H7 (cell line): Measurements from ENCODE around the gene EYS. TPM values are rescaled to one million over a fixed set of nuclear protein-coding genes. Genes with fewer than 3 reads are reported as not detected.
"Not testable (repeated sequence)": the region's sequence is repeated elsewhere in the genome, so short reads cannot be mapped to it uniquely, and the experiment has no call there.

Experiments
- DNase-seq: peaks from one replicate; pipeline ENCODE4 v3.0.0; 2012
- H3K27me3 ChIP-seq: 2 replicates; pipeline ENCODE4 v1.6.0; 2011; ENCODE audit warnings: mild to moderate bottlenecking, low read length; ENCODE audit not compliant: control insufficient read depth, insufficient read depth
- H3K36me3 ChIP-seq: replicated peaks from 2 replicates; pipeline ENCODE4 v1.5.1; 2011; ENCODE audit warnings: low read length; ENCODE audit not compliant: control insufficient read depth, insufficient read depth
- H3K4me3 ChIP-seq: 2 replicates; pipeline ENCODE4 v1.5.1; 2011; ENCODE audit warnings: low read depth, mild to moderate bottlenecking, control low read depth, low read length, moderate library complexity; ENCODE audit not compliant: insufficient read depth
- total RNA-seq: library from RNA; depleted of rRNA; stranded (reverse); fragments of >200 nt; shearing (Covaris generic); gene quantifications from 2 replicates; pipeline ENCODE4 v1.2.3, GENCODE V29; 2014

EYS gene
- total RNA-seq, 1 experiment from 2014 or later = 0.10 TPM

DNA sequence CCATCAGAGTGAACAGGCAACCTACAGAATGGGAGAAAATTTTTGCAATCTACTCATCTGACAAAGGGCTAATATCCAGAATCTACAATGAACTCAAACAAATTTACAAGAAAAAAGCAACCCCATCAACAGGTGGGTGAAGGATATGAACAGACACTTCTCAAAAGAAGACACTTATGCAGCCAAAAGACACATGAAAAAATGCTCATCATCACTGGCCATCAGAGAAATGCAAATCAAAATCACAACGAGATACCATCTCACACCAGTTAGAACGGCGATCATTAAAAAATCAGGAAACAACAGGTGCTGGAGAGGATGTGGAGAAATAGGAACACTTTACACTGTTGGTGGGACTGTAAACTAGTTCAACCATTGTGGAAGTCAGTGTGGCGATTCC lies 1773.1 kb downstream of the EYS start:
- not testable (repeated sequence) for H3K36me3 ChIP-seq, H3K4me3 ChIP-seq, DNase-seq, H3K27me3 ChIP-seq

DNA sequence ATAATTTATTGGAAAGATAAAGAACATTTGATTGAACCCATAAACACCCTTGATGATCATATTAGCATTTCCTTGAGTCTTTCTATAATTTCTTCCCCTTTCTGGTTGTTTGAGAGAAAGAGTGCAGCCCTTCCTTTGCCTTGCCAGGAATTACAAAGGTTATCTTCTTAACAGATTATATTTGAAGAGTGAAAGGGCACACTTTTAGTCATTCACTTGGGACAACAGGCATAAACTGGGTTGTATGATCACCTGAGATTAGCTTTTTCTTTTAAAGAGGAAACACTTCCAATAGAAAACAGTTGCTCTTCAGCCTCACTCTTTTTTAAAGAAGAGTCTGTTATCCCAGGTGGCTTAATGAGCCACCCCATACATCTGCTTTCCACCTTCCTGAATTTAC lies 1776.2 kb downstream of the EYS start:
- no peaks in the 10 kb centered on the region for H3K36me3 ChIP-seq
- H3K27me3 ChIP-seq = no peaks in the 10 kb centered on the region
- DNase-seq = no peak
- no peak overlapping the region for H3K4me3 ChIP-seq

DNA sequence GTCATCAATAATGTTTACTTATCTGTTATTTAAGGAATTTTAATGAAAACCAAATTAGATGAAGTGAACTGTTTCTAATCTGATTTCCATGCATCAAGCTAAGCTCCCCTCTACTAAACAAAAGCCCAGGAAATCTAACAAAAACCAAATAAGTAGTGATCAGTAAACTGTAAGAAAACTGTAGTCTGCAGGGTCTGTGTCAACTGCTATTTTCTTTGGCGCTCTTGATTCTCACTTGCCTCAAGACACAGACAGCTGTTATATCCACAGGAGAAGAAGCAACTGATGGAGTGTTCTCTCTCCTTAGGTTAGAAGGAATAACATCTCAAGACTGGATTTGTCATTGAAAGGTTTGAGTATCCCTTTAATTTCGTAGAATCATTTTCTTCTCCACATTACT lies 1777.9 kb downstream of the EYS start:
- no peaks in the 10 kb centered on the region for H3K27me3 ChIP-seq
- no peak for DNase-seq
- no peaks in the 10 kb centered on the region for H3K36me3 ChIP-seq
- H3K4me3 ChIP-seq = no peak overlapping the region

DNA sequence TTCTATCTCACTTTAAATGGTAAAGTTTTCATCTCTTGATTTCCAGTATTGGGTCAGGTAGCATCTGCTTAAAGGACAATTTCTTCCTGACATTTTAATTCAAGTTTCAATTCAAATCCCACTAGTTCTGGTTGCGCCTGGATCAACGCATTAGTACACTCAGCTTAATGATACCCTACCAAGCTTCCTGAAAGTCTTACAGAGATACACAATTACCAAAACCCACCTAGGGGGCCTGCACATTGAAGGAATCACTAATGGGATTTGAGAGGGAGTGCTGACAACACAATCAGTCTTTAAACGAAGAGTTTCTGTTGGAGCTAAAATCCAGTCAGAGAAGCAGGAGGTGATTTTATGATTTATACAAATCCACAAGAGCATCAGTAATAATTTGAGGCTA lies 1778.4 kb downstream of the EYS start:
- Histone ChIP-seq H3K36me3 (no peaks in the 10 kb centered on the region), H3K27me3 (no peaks in the 10 kb centered on the region), H3K4me3 (no peak overlapping the region)
- DNase-seq = no peak

DNA sequence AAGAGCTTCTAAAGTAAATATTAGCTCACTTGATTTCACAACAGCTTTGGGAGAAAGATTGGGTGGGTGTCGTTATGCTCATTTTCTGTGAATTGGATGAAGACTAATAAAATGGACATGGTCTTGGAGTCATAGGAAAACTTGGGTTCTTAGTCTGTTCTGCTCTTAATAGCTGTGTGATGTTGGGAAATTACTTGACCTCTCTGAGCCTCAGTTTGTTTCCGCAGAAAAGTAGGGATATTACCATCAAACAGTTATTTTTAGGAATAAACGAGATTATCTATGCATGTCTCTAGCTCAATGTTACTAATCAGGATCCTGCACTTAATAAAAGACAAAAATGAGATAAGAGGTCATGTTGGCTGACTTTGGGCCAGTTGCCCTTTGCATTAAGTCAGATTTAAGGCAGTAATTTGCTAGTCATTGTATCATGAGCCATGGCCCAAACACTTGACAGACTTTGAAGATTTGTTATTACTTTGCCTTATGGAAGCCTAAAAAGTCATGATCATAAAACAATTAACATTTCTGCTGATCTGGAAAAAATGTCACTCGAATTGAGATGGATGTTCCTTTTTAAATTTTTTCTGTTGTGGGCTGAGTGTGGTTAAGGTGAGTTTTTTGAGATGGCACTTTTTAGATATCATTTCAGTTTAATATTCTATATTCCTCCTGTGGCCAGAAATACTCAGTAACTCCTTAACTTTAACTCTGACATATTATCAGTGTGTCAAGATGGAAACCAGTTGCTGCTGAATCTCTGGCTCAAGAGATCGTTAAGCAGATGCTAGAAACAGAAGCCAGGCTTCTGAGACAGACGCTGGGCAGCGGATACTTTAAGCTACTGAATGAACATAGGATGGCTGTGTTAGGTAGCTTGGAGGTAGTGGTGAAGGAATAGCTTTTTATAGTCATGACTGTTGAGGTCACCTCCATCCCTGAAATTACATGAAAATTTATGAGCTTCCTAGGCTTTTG lies 1779.8 kb downstream of the EYS start:
- no peaks in the 10 kb centered on the region for H3K27me3 ChIP-seq
- no peak overlapping the region for H3K4me3 ChIP-seq
- H3K36me3 ChIP-seq = no peaks in the 10 kb centered on the region
- DNase-seq = no peak

DNA sequence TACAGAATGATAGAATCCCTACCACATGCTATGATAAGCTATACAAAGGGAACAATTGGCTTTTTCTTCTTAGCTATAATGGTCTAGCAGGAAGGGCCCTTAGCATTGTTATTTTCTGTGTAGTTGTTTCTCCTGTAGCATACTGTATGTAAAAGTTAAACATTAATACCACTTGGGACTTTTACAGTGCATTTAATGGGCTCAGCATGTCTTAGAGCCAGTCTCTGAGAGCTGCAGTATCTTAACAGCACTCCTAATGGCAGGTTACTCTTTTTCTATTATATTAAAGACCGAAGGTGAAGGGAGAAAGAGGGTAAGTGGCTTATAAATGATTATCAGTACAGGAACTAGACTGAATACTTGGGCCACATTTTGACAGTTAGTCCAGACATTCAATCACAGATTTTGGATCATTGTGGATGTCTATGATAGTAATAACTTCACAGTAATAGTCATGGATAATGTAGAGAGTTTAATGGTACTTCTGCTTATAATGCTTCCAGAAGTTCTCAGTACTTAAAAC lies 1780.7 kb downstream of the EYS start:
- no peak for DNase-seq
- no peaks in the 10 kb centered on the region for H3K36me3 ChIP-seq
- no peaks in the 10 kb centered on the region for H3K27me3 ChIP-seq
- no peak overlapping the region for H3K4me3 ChIP-seq

DNA sequence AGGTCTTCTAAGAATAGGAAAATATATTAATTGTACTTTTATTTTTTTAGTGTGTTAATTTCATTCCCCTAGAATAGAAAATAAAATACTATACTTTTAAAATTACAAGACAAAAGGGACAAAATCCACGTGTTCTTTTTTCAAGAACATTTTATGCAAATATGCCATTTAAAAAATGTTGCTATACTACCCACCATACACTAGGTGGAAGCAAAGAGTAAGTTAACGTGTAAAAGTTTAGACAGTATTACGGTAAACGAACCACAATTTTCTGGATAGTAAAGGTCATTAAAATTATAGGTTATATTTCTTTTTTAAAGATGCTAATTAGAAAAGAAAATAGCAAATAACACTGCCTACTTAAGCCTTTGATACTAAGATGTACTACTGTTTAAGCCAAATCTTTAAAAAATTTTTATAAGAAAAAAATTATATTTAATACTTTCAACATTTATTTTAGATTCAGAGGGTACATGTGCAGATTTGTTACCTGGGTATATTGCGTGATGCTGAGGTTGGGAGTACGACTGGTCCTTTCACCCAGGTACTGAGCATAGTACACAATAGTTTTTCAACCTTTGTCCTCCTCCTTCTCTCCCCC lies 1783.8 kb downstream of the EYS start:
- H3K27me3 ChIP-seq = no peaks in the 10 kb centered on the region
- no peaks in the 10 kb centered on the region for H3K36me3 ChIP-seq
- DNase-seq = peak; percentile 28

DNA sequence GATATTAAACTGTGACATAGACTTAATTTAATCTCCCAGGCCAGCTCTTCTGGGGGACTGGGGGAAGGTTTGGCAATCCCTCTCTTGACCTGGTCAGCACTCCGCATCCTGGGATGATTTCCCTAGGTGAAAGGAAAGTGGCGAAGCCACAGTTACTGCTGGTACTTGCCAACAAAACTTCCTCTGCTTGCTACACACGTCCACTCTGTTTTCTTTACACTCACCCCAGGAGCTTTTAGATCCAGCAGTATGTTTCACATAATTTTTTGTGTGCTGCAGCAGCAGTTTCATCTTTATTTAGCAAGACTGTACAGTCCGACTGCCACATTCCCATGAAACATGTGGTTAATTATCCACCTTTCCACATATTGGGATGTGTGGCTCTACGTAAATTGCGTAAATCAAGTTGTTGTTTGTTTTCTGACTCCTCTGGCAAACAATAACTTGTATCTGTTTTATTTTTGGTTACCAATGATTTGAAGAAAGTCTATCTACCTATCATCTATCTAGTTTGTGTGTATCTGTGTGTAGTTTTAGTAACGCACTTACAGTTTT lies 1787.4 kb downstream of the EYS start:
- no peak for DNase-seq
- Histone ChIP-seq H3K4me3 (no peak overlapping the region), H3K27me3 (no peaks in the 10 kb centered on the region), H3K36me3 (no peaks in the 10 kb centered on the region)

More for the DNA sequence above, 1783.8 kb downstream of the EYS start:
- H3K4me3 ChIP-seq = no peak overlapping the region

DNA sequence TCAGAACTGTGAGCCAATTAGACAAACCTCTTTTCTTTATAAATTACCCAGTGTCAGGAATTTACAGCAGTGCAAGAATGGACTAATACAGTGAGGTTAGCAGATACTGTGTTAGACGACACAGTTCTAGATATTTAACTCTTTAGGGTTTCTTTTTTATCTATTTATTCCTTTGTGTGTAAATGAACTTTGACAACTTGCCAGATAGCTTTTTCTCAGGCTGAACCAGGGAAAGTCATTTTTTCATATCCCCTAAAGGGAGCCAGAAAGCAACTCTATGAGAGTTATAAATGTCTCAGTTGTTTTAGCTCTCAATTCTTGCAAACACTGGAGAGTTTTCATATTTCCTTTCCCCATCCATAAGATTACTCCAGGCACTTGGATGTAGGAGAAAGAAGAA lies 1794.1 kb downstream of the EYS start:
- H3K27me3 ChIP-seq = no peaks in the 10 kb centered on the region
- H3K4me3 ChIP-seq = no peak overlapping the region
- no peak for DNase-seq
- no peaks in the 10 kb centered on the region for H3K36me3 ChIP-seq

DNA sequence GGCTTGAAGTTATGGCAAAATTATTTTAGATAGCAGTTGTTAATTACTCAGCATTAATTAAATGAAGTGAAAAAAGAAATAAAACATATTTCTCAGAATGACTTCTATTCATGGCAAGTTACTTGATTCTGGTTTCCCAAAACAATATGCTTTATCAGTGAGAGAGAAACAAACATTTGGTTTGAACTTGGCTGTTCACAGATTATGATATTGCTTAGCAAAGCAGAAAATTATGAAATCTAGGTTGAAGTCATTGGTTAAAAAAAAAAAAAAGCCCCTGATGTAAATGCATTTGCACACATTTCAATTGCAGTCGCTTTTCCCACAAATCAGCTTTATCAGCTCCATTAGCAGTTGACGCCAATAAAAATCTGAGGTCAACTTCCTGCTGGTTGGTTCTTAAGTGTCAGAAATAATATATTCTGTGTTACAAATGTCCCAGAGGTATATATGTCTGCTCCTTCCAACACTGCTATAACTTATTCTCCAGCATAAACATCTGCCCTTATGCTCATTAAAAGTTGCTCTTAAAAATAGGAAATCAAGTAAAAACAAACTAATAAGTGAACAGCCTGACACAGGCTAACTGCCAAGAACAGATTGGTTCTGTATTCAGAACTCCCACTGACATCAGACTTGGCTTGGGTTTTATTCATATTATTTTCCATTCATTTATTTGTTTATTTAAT lies 1796.0 kb downstream of the EYS start:
- Histone ChIP-seq H3K36me3 (no peaks in the 10 kb centered on the region), H3K4me3 (no peak overlapping the region), H3K27me3 (no peaks in the 10 kb centered on the region)
- DNase-seq = no peak

DNA sequence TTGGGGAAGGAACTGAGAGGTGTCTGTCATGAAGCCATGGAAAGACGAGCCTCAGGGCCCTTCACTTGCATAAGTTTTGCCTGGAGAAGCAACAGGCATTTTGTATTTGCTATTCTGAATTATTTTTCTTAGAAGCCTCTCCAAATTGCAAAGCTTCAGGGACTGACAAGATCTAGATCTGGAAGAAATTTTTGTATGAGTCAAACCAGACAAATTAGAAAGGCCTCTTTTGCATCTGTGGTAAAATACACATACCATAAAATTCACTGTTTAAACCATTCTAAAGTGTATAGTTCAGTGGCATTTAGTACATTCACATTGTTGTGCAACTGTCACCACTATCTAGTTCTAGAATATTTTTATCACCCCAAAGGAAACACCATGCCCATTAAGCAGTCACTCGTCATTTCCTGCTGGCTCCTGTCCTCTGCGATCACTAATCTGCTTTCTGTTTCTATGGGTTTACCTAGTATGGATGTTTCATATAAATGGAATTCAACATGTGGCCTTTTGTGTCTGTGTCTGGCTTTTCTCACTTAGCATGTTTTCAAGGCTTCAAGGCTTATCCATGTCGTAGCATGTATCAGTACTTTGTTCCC lies 1802.3 kb downstream of the EYS start:
- Histone ChIP-seq H3K27me3 (no peaks in the 10 kb centered on the region), H3K36me3 (no peaks in the 10 kb centered on the region), H3K4me3 (no peak overlapping the region)
- no peak for DNase-seq

DNA sequence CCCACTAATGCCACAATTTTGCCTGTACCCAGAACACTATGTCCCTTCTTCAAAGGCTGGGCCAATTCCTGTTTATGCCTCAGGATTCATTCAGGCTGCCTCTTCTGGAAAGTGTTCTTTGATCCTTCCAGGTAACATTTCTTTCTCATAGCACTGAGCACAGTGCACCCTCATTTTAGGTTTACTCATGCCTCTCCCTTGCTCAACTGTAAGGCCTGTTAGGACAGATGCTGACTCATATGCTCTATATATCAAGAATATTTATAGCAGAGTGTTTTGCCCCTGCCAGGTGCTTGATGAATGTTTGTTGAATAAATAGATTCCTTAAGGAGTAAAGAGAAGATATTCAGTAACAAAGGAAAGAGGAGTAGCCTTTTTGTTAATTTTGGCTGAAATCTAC lies 1807.5 kb downstream of the EYS start:
- Histone ChIP-seq H3K36me3 (no peaks in the 10 kb centered on the region), H3K27me3 (no peaks in the 10 kb centered on the region), H3K4me3 (no peak overlapping the region)
- DNase-seq = no peak

DNA sequence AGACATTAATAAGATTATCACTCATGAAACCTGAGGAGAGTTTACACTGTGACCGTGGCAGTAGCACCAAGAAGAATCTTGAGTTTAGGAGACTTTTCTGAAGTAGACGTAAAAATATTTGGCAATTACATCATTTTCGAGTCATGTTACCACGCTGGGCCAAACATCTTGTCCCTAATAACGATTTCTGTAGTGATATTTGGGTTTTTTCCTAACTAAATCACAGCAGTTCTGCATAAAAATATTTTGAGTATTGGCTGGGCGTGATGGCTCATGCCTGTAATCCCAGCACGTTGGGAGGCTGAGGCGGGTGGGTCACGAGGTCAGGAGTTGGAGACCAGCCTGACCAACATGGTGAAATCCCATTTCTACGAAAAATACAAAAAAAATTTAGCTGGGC lies 1809.1 kb downstream of the EYS start:
- no peak for DNase-seq
- no peaks in the 10 kb centered on the region for H3K27me3 ChIP-seq
- H3K36me3 ChIP-seq = no peaks in the 10 kb centered on the region
- H3K4me3 ChIP-seq = no peak overlapping the region

DNA sequence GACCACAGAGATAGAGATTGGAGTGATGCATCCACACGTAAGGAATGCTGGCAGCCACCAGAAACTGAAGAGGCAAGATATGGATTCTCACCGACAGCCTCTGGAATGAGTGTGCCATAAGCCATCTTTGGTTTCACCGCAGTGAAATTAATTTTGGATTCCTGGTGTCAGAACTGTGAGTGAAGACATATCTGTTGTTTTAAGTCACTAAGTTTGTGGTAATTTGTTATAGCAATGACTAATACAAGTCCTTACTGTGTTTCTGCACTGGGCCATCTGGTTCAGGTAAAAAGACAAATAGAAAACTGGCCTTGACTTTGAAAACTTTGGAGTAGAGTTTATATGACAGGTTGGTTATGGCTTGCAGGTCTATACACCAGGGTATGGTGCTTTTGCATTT lies 1809.6 kb downstream of the EYS start:
- H3K27me3 ChIP-seq = no peaks in the 10 kb centered on the region
- H3K36me3 ChIP-seq = no peaks in the 10 kb centered on the region
- no peak overlapping the region for H3K4me3 ChIP-seq
- DNase-seq = no peak
